HepG2 (cell line): ENCODE measurements around the gene IPP. TPM values are rescaled to one million over a fixed set of nuclear protein-coding genes. Genes with fewer than 3 reads are reported as not detected.

Experiments used
- ATAC-seq: fragments of 200-7000 bp; cut with Tn5 transposase; 3 replicates; pipeline ENCODE4 v1.9.1; 2020; ENCODE audit warnings: mild to moderate bottlenecking, moderate library complexity
- BruUV-seq: library from RNA; stranded (reverse); fragments of 400-500 nt; replicated peaks from 2 replicates; lab custom pipeline; 2021; lab: Mats Ljungman, UMichigan
- CTCF ChIA-PET: fragments of 300-600 bp; formaldehyde crosslinking; extraction: SDS; loops from one replicate; lab custom pipeline; 2021; ENCODE audit warnings: low total read pairs, inconsistent platforms, low intra/inter-chr PET ratio; lab: Yijun Ruan, JAX
- POLR2A ChIA-PET: fragments of 350-600 bp; sonication (Branson Sonifier 250); formaldehyde crosslinking; loops from one replicate; lab custom pipeline; 2020; ENCODE audit warnings: antibody characterized with exemption, inconsistent platforms; lab: Yijun Ruan, JAX
- DNase-seq: peaks from one replicate; pipeline ENCODE4 v3.0.0-alpha.2; 2015; ENCODE audit warnings: low spot score
- FAIRE-seq: peaks from 3 replicates; lab custom pipeline; 2011; peaks lifted over from hg19 to GRCh38; lab: Jason Lieb, UNC
- H2AFZ ChIP-seq: one replicate; pipeline ENCODE4 v1.6.1; 2011; ENCODE audit warnings: low read length, inconsistent platforms
- H3K27ac ChIP-seq: fragments of 300-600 bp; 3 replicates; pipeline ENCODE4 v1.8.0; 2011; ENCODE audit warnings: mixed run types, mild to moderate bottlenecking, mixed read lengths, low read length, inconsistent platforms; ENCODE audit not compliant: insufficient read depth; ENCODE audit errors: extremely low read length
- H3K27me3 ChIP-seq, 2 experiments: fragments of 200-600 bp in 1 of 2; 2 replicates in 1 of 2; 3 replicates in 1 of 2; pipeline versions ENCODE4 v1.6.0 to v1.8.0; 2011; ENCODE audit warnings: low read length in 2 of 2, mild to moderate bottlenecking in 2 of 2, moderate library complexity in 2 of 2, inconsistent platforms in 1 of 2; ENCODE audit not compliant: insufficient read depth in 2 of 2, control insufficient read depth in 1 of 2
- H3K36me3 ChIP-seq, 2 experiments: fragments of 200-600 bp in 1 of 2; replicated peaks in 1 of 2; 2 replicates in 1 of 2; 3 replicates in 1 of 2; pipeline versions ENCODE4 v1.5.1 to v1.8.0; 2011; ENCODE audit warnings: low read length in 2 of 2, inconsistent platforms in 1 of 2; ENCODE audit not compliant: insufficient read depth in 2 of 2, control insufficient read depth in 1 of 2
- H3K4me1 ChIP-seq: 2 replicates; pipeline ENCODE4 v1.5.1; 2012; ENCODE audit warnings: low read length, inconsistent platforms; ENCODE audit not compliant: insufficient read depth
- H3K4me2 ChIP-seq: 2 replicates; pipeline ENCODE4 v1.6.0; 2011; ENCODE audit warnings: low read depth, low read length, inconsistent platforms
- H3K4me3 ChIP-seq, 3 experiments: fragments of 200-600 bp in 1 of 3; sonication (generic), shearing (Covaris generic) in 1 of 3; replicated peaks in 1 of 3; 2 replicates each; pipeline ENCODE4 v1.5.1; 2011 to 2016; ENCODE audit warnings: low read length in 3 of 3, inconsistent platforms in 2 of 3, low read depth in 2 of 3, mild to moderate bottlenecking in 2 of 3, control low read depth in 1 of 3, mixed read lengths in 1 of 3; ENCODE audit not compliant: insufficient read depth in 1 of 3
- H3K79me2 ChIP-seq: one replicate; pipeline ENCODE4 v1.6.1; 2011; ENCODE audit warnings: low read length, inconsistent platforms; ENCODE audit not compliant: insufficient read depth
- H3K9ac ChIP-seq: 2 replicates; pipeline ENCODE4 v1.6.0; 2011; ENCODE audit warnings: mild to moderate bottlenecking, low read depth, low read length, inconsistent platforms; ENCODE audit not compliant: insufficient read depth
- H3K9me3 ChIP-seq: 2 replicates; pipeline ENCODE4 v1.5.1; 2012; ENCODE audit warnings: mild to moderate bottlenecking, low read length
- H4K20me1 ChIP-seq: 2 replicates; pipeline ENCODE4 v1.6.0; 2011; ENCODE audit warnings: inconsistent platforms, mild to moderate bottlenecking, low read length, moderate library complexity; ENCODE audit not compliant: insufficient read depth
- CREM ChIP-seq, 2 experiments: sonication (generic) in 1 of 2; formaldehyde crosslinking in 1 of 2; IDR thresholded peaks; 2 replicates each; pipeline versions ENCODE4 v1.4.0 to v1.6.1; 2016 to 2020; ENCODE audit warnings: antibody characterized with exemption in 1 of 2, mild to moderate bottlenecking in 1 of 2, missing genetic modification reagents in 1 of 2
- DR1 ChIP-seq: sonication (generic); formaldehyde crosslinking; IDR thresholded peaks from 2 replicates; pipeline ENCODE4 v1.8.0; 2021; ENCODE audit warnings: mild to moderate bottlenecking, missing genetic modification reagents, inconsistent platforms
- FOXA3 ChIP-seq: IDR thresholded peaks from 2 replicates; pipeline ENCODE4 v1.6.1; 2016; ENCODE audit warnings: missing genetic modification reagents, missing compliant biosample characterization
- GABPB1 ChIP-seq: IDR thresholded peaks from 2 replicates; pipeline ENCODE4 v1.6.1; 2016; ENCODE audit warnings: mild to moderate bottlenecking, missing genetic modification reagents, moderate library complexity, missing compliant biosample characterization
- JARID2 ChIP-seq: sonication (generic); formaldehyde crosslinking; IDR thresholded peaks from 2 replicates; pipeline ENCODE4 v1.8.1; 2023; ENCODE audit warnings: missing genetic modification reagents, inconsistent platforms; ENCODE audit not compliant: insufficient replicate concordance
- KLF16 ChIP-seq, 2 experiments: sonication (generic) in 1 of 2; formaldehyde crosslinking in 1 of 2; IDR thresholded peaks; 2 replicates each; pipeline versions ENCODE4 v1.6.1 to v1.8.0; 2016 to 2023; ENCODE audit warnings: missing genetic modification reagents in 2 of 2, missing compliant biosample characterization in 1 of 2
- MXD1 ChIP-seq: sonication (generic); formaldehyde crosslinking; IDR thresholded peaks from 2 replicates; pipeline ENCODE4 v1.4.0; 2020; ENCODE audit warnings: mild to moderate bottlenecking, missing genetic modification reagents
- PBX3 ChIP-seq: sonication (generic); formaldehyde crosslinking; IDR thresholded peaks from 2 replicates; pipeline ENCODE4 v1.8.1; 2023; ENCODE audit warnings: missing genetic modification reagents, inconsistent platforms, borderline replicate concordance
- PHF21A ChIP-seq: sonication (generic); formaldehyde crosslinking; IDR thresholded peaks from 2 replicates; pipeline ENCODE4 v1.5.0; 2020; ENCODE audit warnings: mild to moderate bottlenecking, missing genetic modification reagents
- RBAK ChIP-seq: sonication (generic); formaldehyde crosslinking; IDR thresholded peaks from 2 replicates; pipeline ENCODE4 v1.5.1; 2020; ENCODE audit warnings: mild to moderate bottlenecking, missing genetic modification reagents
- ZNF10 ChIP-seq: sonication (generic); formaldehyde crosslinking; IDR thresholded peaks from 2 replicates; pipeline ENCODE4 v1.4.0; 2020; ENCODE audit warnings: mild to moderate bottlenecking, low read depth, missing genetic modification reagents, borderline replicate concordance
- ZNF256 ChIP-seq: sonication (generic); formaldehyde crosslinking; conservative IDR thresholded peaks from 2 replicates; pipeline ENCODE4 v1.4.0; 2020; ENCODE audit warnings: missing genetic modification reagents
- ZNF317 ChIP-seq: sonication (generic); formaldehyde crosslinking; IDR thresholded peaks from 2 replicates; pipeline ENCODE4 v1.5.0; 2020; ENCODE audit warnings: mild to moderate bottlenecking, missing genetic modification reagents
- ZNF335 ChIP-seq: sonication (generic); formaldehyde crosslinking; IDR thresholded peaks from 2 replicates; pipeline ENCODE4 v1.4.0; 2020; ENCODE audit warnings: missing genetic modification reagents
- in situ Hi-C: cut with HindIII; loops from 2 replicates; pipeline ENCODE4 v1.10.0; 2017; ENCODE audit warnings: low pct_unique_long_range_greater_than_20kb; ENCODE audit not compliant: extremely low pct_ligation_motif_present
- intact Hi-C: fragments of 100-400 bp; cut with micrococcal nuclease; formaldehyde crosslinking; loops from one replicate; pipeline ENCODE4 v1.10.0; 2022; ENCODE audit not compliant: unreplicated experiment
- polyA plus RNA-seq, 8 experiments: library from polyadenylated mRNA; depleted of rRNA in 3 of 8; stranded (reverse) in 7 of 8; unstranded in 1 of 8; fragments of >200 nt; fragmentation: Illumina TruSeq in 4 of 8; extraction: Trizol in 4 of 8; gene quantifications; 2 replicates each; pipeline versions ENCODE4 v1.2.1 to v1.2.3, GENCODE V29; 2011 to 2016; ENCODE audit warnings: low read depth in 4 of 8, missing spikeins in 1 of 8, mixed read lengths in 1 of 8; ENCODE audit not compliant: insufficient read depth in 1 of 8
- total RNA-seq, 5 experiments: library from RNA; depleted of rRNA; stranded (reverse); fragments of >200 nt; fragmentation: Illumina TruSeq; extraction: Trizol; gene quantifications; 2 replicates each; pipeline ENCODE4 v1.2.3, GENCODE V29; 2016; ENCODE audit warnings: low read depth in 1 of 5

The IPP gene
- total and polyA plus RNA-seq, 2 of the 13 experiments (the other 11 are each of a cell fraction or from before 2014, with no cell fraction given), result 3.0 to 9.7 TPM

GRCh38 chr1:45723248-45723930 is 27.1 kb downstream of the IPP start:
- Histone ChIP-seq H3K36me3 (no peaks in the 10 kb centered on the region; a peak in 2 of 5 replicates), H3K4me1 (no peaks in the 10 kb centered on the region), H3K4me2 (no peak overlapping the region), H3K27me3 (no peaks in the 10 kb centered on the region), H3K4me3 (no peak overlapping the region), H3K27ac (no peak overlapping the region), H2AFZ (no peak overlapping the region), H4K20me1 (no peaks in the 10 kb centered on the region), H3K9ac (no peak overlapping the region), H3K79me2 (no peaks in the 10 kb centered on the region), H3K9me3 (no peaks in the 10 kb centered on the region)
- no peak for TF ChIP-seq DR1 (CRISPR knock-in tag)
- TF ChIP-seq RBAK (CRISPR knock-in tag), result no peak
- TF ChIP-seq MXD1, result no peak
- TF ChIP-seq CREM (IDR thresholded peaks at IDR 0.05), result no peak
- TF ChIP-seq CREM (CRISPR knock-in tag; IDR thresholded peaks at IDR 0.05), result no peak
- no peak for TF ChIP-seq ZNF317 (CRISPR knock-in tag)
- no peak for TF ChIP-seq PBX3 (CRISPR knock-in tag)
- TF ChIP-seq GABPB1, result no peak
- no peak for TF ChIP-seq ZNF10 (CRISPR knock-in tag)
- no peak for TF ChIP-seq ZNF256
- no peak for TF ChIP-seq ZNF335
- TF ChIP-seq JARID2 (CRISPR knock-in tag), result no peak
- no peak for TF ChIP-seq KLF16 (CRISPR knock-in tag; IDR thresholded peaks at IDR 0.05)
- TF ChIP-seq PHF21A (CRISPR knock-in tag), result no peak
- TF ChIP-seq FOXA3 (CRISPR knock-in tag), result no peak
- no TSS peak for BruUV-seq
- FAIRE-seq (no peak), ATAC-seq (no peak), DNase-seq (no peak)
- in situ Hi-C loops (no loop called here), intact Hi-C loops (no loop called here)
- CTCF ChIA-PET, result no interaction called here
- POLR2A ChIA-PET, result no interaction called here
